HCT116 (cell line): ENCODE data around the gene INO80. TPM values are rescaled to one million over a fixed set of nuclear protein-coding genes. Genes with fewer than 3 reads are reported as not detected.

Source experiments
- ATAC-seq: fragments of 200-7000 bp; cut with Tn5 transposase; 2 replicates; pipeline ENCODE4 v1.9.1; 2020; ENCODE audit warnings: mild to moderate bottlenecking, moderate library complexity
- BruUV-seq: library from RNA; stranded (reverse); fragments of 400-500 nt; replicated peaks from 2 replicates; lab custom pipeline; 2021; lab: Mats Ljungman, UMichigan
- CTCF ChIA-PET: fragments of 300-600 bp; sonication (Branson Sonifier 250); formaldehyde crosslinking; loops from one replicate; lab custom pipeline; 2021; ENCODE audit warnings: antibody characterized with exemption; lab: Charles Lee
- POLR2A ChIA-PET: fragments of 300-600, 350-600 bp; sonication (Branson Sonifier 250); formaldehyde crosslinking; loops from one replicate; lab custom pipeline; 2021; ENCODE audit warnings: antibody characterized with exemption; lab: Charles Lee
- RAD21 ChIA-PET, 2 experiments: fragments of 300-600 bp; sonication (Branson Sonifier 250); formaldehyde crosslinking; loops; one replicate each; lab custom pipeline; 2023; ENCODE audit warnings: low total read pairs in 2 of 2; ENCODE audit not compliant: uncharacterized antibody in 2 of 2, unreplicated experiment in 2 of 2, low non-redundant PET in 1 of 2; lab: Charles Lee
- DNase-seq: peaks from one replicate; pipeline ENCODE4 v3.0.0-alpha.2; 2010; ENCODE audit warnings: low read depth, low spot score
- H2AFZ ChIP-seq: fragments of 200-600 bp; shearing (Covaris generic), sonication (generic); 2 replicates; pipeline ENCODE4 v1.6.1; 2017; ENCODE audit warnings: low read depth, mixed run types, mixed read lengths, antibody characterized with exemption, low read length; ENCODE audit not compliant: poor library complexity, severe bottlenecking
- H3K27ac ChIP-seq: 2 replicates; pipeline ENCODE4 v1.5.1; 2012; ENCODE audit warnings: low read depth, low read length
- H3K27me3 ChIP-seq: fragments of 200-600 bp; sonication (generic); 2 replicates; pipeline ENCODE4 v1.6.1; 2016; ENCODE audit warnings: mixed run types, low read length, mixed read lengths; ENCODE audit not compliant: insufficient read depth
- H3K36me3 ChIP-seq, 2 experiments: fragments of 200-500 bp in 1 of 2; fragments of 200-600 bp in 1 of 2; sonication (Bioruptor generic) in 1 of 2; sonication (generic) in 1 of 2; 2 replicates each; pipeline versions ENCODE4 v1.5.1 to v1.6.1; 2014 to 2016; ENCODE audit warnings: low read length in 2 of 2, inconsistent platforms in 1 of 2, mixed read lengths in 1 of 2, mixed run types in 1 of 2; ENCODE audit not compliant: insufficient read depth in 2 of 2, control insufficient read depth in 1 of 2
- H3K4me1 ChIP-seq, 2 experiments: fragments of 200-600 bp in 1 of 2; sonication (generic) in 1 of 2; 2 replicates each; pipeline versions ENCODE4 v1.5.1 to v1.6.1; 2012 to 2017; ENCODE audit warnings: low read length in 2 of 2, inconsistent platforms in 1 of 2, mild to moderate bottlenecking in 1 of 2, mixed read lengths in 1 of 2, mixed run types in 1 of 2, moderate library complexity in 1 of 2; ENCODE audit not compliant: insufficient read depth in 2 of 2, control insufficient read depth in 1 of 2
- H3K4me2 ChIP-seq: fragments of 200-600 bp; sonication (generic); 2 replicates; pipeline ENCODE4 v1.6.1; 2017; ENCODE audit warnings: mixed run types, low read length, mixed read lengths
- H3K4me3 ChIP-seq, 2 experiments: fragments of 200-600 bp in 1 of 2; sonication (generic) in 1 of 2; replicated peaks in 1 of 2; 2 replicates each; pipeline ENCODE4 v1.5.1; 2011 to 2016; ENCODE audit warnings: low read length in 2 of 2, control low read depth in 1 of 2, low read depth in 1 of 2, mild to moderate bottlenecking in 1 of 2, mixed read lengths in 1 of 2, mixed run types in 1 of 2
- H3K79me2 ChIP-seq: fragments of 200-600 bp; sonication (generic); 2 replicates; pipeline ENCODE4 v1.6.1; 2017; ENCODE audit warnings: mild to moderate bottlenecking, mixed run types, low read length, moderate library complexity, mixed read lengths; ENCODE audit not compliant: insufficient read depth
- H3K9ac ChIP-seq: fragments of 200-600 bp; sonication (generic); 2 replicates; pipeline ENCODE4 v1.6.1; 2016; ENCODE audit warnings: low read length, mixed read lengths
- H3K9me2 ChIP-seq: fragments of 200-600 bp; sonication (generic), shearing (Covaris generic); 2 replicates; pipeline ENCODE4 v1.6.1; 2017; ENCODE audit warnings: mixed run types, mild to moderate bottlenecking, moderate library complexity; ENCODE audit not compliant: insufficient read depth
- H3K9me3 ChIP-seq, 2 experiments: fragments of 200-500 bp in 1 of 2; fragments of 200-600 bp in 1 of 2; sonication (Bioruptor generic) in 1 of 2; sonication (generic) in 1 of 2; 2 replicates each; pipeline ENCODE4 v1.6.1; 2014 to 2017; ENCODE audit warnings: low read length in 2 of 2, mixed read lengths in 2 of 2, inconsistent platforms in 1 of 2, low read depth in 1 of 2, mild to moderate bottlenecking in 1 of 2, mixed run types in 1 of 2, moderate library complexity in 1 of 2; ENCODE audit not compliant: control insufficient read depth in 1 of 2, insufficient read depth in 1 of 2
- H4K20me1 ChIP-seq: fragments of 200-600 bp; sonication (generic), shearing (Covaris generic); 2 replicates; pipeline ENCODE4 v1.6.1; 2017; ENCODE audit warnings: mixed run types, mild to moderate bottlenecking, moderate library complexity; ENCODE audit not compliant: insufficient read depth
- CBX3 ChIP-seq: IDR thresholded peaks from 2 replicates; pipeline ENCODE4 v1.6.1; 2012; ENCODE audit warnings: low read depth
- CTCF ChIP-seq, 3 experiments: fragments of 200-600 bp in 1 of 3; sonication (generic) in 1 of 3; IDR thresholded peaks in 2 of 3; conservative IDR thresholded peaks in 1 of 3; 2 replicates each; pipeline ENCODE4 v1.5.1; 2012 to 2017; ENCODE audit warnings: low read depth in 2 of 3, low read length in 2 of 3, antibody characterized with exemption in 1 of 3, borderline replicate concordance in 1 of 3, control low read depth in 1 of 3, mild to moderate bottlenecking in 1 of 3, mixed read lengths in 1 of 3, mixed run types in 1 of 3, moderate library complexity in 1 of 3; ENCODE audit not compliant: insufficient read depth in 1 of 3
- ELF1 ChIP-seq: IDR thresholded peaks from 2 replicates; pipeline ENCODE4 v1.6.1; 2012; ENCODE audit warnings: low read depth, borderline replicate concordance
- FOSL1 ChIP-seq: IDR thresholded peaks from 2 replicates; pipeline ENCODE4 v1.6.1; 2012; ENCODE audit warnings: low read depth
- POLR2AphosphoS5 ChIP-seq: IDR thresholded peaks from 2 replicates; pipeline ENCODE4 v1.6.1; 2011; ENCODE audit warnings: mild to moderate bottlenecking, low read depth, low read length, moderate library complexity
- SIN3A ChIP-seq: IDR thresholded peaks from 2 replicates; pipeline ENCODE4 v1.6.1; 2012; ENCODE audit warnings: low read depth
- intact Hi-C: fragments of 100-400 bp; cut with micrococcal nuclease; formaldehyde crosslinking; loops from 2 replicates; pipeline ENCODE4 v1.10.0; 2022
- total RNA-seq: library from RNA; stranded (reverse); gene quantifications from one replicate; pipeline ENCODE4 v1.2.1, GENCODE V29; 2021; ENCODE audit not compliant: unreplicated experiment

The INO80 gene
- total RNA-seq, 1 experiment from 2014 or later: 28.2 TPM

- Histone ChIP-seq H3K79me2 (no peaks in the 10 kb centered on the region), H3K9me3 (no peaks in the 10 kb centered on the region), H3K27me3 (no peaks in the 10 kb centered on the region), H4K20me1 (no peaks in the 10 kb centered on the region), H3K9ac (peak overlapping the region; percentile 7; the same call in 1 of the 2 replicates), H3K36me3 (no peaks in the 10 kb centered on the region), H3K4me1 (peaks cover 11 to 14% of the 10 kb centered on the region in 2 experiments), H3K27ac (peak overlapping the region; percentile 46), H3K4me3 (no peak overlapping the region; a peak in 1 of 4 replicates), H3K9me2 (no peaks in the 10 kb centered on the region), H3K4me2 (peak overlapping the region; percentile 70), H2AFZ (peak overlapping the region; percentile 61)
- ChIA-PET RAD21 (no interaction called here), POLR2A (interaction anchor here (1.2 to 5.5 kb wide), 2 partner anchors 9 to 32 kb away, joined by 3 to 44 read pairs; partner anchors contain the start of genes CHAC1 and DLL4), CTCF (interaction anchor here (0.6 to 1.6 kb wide), 3 partner anchors 15 to 62 kb away, joined by 3 to 9 read pairs (median 4); no protein-coding TSS in a partner anchor)
- peak; percentile 80 for ATAC-seq
- no peak for TF ChIP-seq ELF1
- TF ChIP-seq CTCF (IDR thresholded peaks at IDR 0.05 in 2 of 3, conservative IDR thresholded peaks at IDR 0.05 in 1 of 3; ENCODE audit: borderline replicate concordance in 1 of 3, insufficient read depth in 1 of 3, low read depth in 2 of 3, low read length in 2 of 3): no peak
- no peak for TF ChIP-seq POLR2AphosphoS5
- no peak for TF ChIP-seq SIN3A
- no TSS peak for BruUV-seq
- intact Hi-C loops: no loop called here
- DNase-seq: peak; percentile 21
Measured at GRCh38 chr15:40960925-40961324, 155.2 kb downstream of the INO80 start.

DNA sequence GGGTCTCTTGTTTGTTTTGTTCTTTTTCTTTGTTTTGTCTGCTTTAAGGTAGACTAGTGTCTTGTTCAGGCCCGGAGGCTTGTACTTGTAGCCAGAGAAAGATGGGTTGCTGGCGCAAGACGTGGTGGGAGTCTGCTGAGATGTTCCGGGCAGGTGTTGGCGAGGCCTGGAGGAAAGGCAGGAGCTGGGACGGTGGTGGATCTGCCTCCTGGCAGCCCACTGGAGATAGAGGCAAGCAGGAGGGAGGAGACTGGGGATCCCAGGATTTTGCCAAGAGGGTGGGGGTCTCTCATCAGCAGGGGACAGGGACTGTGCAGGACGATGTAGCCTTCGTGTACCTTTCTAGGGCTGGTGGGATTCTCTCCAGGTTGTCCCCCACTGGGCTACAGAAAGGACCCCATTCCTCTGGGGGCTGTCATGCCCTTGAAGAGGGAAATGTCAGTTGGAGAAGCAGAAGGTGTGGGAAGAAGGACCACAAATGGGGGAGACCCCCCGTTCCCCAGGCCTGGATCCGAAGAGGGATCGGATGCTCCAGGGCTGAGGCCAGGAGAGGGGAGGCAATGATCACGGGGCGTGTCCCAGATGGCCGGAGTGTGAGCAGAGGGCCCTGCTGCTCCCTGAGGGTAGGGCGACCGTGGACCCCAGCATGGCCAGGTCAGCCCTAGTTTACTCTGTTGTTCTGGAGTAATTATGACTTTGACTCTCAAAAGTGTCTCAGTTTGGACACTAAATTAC, 155.8 kb downstream of the INO80 start:
- Histone ChIP-seq H3K4me1 (peaks cover 11 to 14% of the 10 kb centered on the region in 2 experiments), H3K9me3 (no peaks in the 10 kb centered on the region), H3K79me2 (no peaks in the 10 kb centered on the region), H4K20me1 (no peaks in the 10 kb centered on the region), H3K27ac (peak overlapping the region; percentile 46), H3K4me3 (no peak overlapping the region), H3K9ac (no peak overlapping the region), H3K27me3 (no peaks in the 10 kb centered on the region), H2AFZ (peak overlapping the region; percentile 61), H3K4me2 (peak overlapping the region; percentile 70), H3K36me3 (no peaks in the 10 kb centered on the region), H3K9me2 (no peaks in the 10 kb centered on the region)
- intact Hi-C loops: no loop called here
- no TSS peak for BruUV-seq
- TF ChIP-seq CBX3 (no peak), FOSL1 (no peak), POLR2AphosphoS5 (peak; percentile 3; the same call in 1 of the 2 replicates)
- POLR2A ChIA-PET: interaction anchor here (1.2 to 5.5 kb wide), 2 partner anchors 8 to 32 kb away, joined by 3 to 44 read pairs; partner anchors contain the start of genes CHAC1 and DLL4
- DNase-seq (no peak), ATAC-seq (0 out of 2 replicates have a peak, but pooled peaks have one; percentile 15)
- CTCF ChIA-PET: interaction anchor here (0.6 to 1.6 kb wide), 2 partner anchors 55 to 63 kb away, joined by 4 to 9 read pairs; no protein-coding TSS in a partner anchor
- RAD21 ChIA-PET: no interaction called here
